Measurements from ENCODE around the gene SEC61A1.

The SEC61A1 gene

DNA sequence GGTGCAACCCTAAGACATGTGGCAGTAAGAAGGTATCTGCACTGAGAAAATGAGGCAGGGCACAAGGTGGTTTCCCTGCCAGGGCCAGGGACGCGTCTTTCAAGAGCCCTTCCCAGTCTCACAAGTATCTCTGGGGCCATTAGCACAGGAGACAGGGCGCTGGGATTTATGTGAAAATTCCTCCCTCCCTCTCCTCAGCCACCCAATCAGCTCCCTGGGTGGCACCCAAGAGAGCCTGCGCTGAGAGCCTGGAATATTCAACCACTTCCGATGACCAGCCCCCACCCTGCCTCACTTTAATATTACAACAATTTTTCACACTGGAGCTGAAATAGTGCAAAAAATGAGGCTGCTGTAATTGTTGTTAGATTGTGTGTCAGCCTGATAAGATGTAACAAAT, 26.1 kb downstream of the SEC61A1 start:
- DNase-seq: no peak

DNA sequence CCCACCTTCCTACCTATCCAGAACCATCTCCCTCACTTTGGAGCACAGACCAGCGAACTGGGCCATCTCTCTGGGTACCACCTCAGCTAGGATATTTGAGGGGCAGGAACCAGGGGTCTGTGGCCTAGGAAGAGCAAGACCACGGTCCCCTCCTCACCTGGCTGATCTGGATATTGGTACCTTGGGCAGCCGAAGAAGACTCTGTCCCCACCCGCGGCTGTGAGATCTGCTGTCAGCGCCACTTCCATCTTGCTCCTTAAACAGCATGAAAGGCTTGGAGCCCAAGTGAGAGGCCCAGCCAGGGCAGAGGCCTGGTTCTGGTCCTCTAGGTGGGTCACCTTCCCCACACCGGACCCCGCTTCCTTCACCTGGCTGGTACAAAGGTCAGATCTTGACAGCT, 26.6 kb downstream of the SEC61A1 start:
- no peak for DNase-seq

DNA sequence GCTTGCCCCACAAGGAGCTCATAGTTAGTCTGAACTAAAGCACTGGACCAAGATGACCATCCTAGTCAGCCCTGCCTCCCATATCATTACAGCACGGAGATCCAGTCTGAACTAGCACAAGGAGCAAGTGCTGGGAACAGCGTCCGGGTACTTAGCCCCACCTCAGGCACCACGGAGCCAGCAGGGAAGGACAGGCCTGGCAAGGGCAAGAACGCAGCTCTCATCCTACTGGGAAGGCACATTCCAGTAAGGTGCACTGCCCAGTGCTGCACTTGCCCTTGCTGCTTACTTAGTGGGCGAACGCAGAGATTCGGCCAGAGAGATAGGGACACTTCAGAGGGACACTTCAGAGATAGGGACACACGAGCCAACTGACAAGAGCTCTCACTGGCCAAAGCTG, 27.6 kb downstream of the SEC61A1 start:
- no peak for DNase-seq

DNA sequence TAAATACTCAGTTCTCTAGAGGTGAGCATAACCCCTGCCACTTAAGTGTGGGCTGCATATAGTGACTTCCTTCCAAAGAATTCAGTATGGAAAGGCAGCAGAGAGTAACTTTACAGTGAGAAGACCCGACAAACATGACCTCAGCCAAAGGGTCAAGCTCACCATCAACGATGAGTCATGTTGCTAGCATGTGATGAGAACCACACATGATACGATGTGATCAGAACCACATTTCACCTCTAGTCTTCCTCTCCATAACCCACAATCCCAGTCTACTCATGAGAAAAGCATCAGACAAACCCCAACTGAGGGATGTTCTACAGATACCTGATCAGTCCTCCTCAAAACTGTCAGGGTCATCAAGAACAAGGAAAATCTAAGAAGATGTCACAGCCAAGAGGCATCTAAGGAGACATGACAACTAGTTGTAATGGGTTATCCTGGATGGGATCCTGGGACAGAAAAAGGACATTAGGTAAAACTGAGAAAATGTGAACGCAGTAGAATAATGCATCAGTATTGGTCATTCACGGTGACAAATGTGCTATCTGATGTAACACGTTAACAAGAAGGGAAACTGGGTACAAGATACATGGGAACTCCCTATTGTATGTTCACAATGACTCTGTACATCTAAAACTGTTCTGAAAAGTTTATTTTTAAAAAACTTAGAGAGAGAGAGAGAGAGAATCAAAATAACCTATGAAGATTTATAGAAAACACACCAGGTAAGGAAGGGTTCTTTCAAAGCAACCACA, 28.3 kb downstream of the SEC61A1 start:
- no peak for DNase-seq

DNA sequence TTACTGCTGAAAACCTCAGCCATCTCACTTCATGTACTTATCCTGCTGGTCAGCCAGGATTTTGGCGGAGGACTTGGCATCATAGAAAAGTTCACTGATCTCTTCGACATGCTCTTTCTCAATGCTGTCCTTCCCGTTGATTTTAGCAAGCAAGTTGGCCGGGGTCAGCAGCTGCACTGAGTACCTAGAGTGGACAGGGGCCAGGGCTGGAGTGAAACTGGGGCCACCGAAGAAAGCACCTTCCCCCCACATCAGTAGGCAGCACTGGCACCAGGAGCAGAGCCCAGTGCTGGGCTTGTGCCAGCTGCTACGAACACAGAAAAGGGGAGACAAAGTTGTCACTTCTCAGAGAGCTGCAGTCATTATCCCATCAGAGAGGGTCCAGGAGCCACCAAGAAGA, 29.0 kb downstream of the SEC61A1 start:
- DNase-seq: no peak

DNA sequence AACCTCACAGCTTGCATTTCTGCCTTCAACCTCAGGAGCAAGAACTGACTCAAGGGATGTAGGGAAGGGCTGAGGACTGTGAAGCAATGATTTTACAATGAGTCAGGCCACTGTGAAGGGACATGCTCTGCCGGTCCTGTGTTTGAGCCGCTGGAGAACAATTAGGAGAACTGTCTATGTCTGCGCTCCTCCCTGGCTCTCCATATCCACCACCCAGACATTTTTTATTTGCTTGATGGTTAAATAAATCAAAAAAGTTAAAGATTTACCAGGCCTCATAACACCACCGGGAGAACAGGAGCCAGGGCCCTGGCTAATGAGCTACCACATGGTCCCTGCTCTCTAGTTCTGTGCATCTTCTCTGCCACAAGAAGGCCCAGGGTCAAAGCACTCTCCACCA, 29.6 kb downstream of the SEC61A1 start:
- DNase-seq: no peak

DNA sequence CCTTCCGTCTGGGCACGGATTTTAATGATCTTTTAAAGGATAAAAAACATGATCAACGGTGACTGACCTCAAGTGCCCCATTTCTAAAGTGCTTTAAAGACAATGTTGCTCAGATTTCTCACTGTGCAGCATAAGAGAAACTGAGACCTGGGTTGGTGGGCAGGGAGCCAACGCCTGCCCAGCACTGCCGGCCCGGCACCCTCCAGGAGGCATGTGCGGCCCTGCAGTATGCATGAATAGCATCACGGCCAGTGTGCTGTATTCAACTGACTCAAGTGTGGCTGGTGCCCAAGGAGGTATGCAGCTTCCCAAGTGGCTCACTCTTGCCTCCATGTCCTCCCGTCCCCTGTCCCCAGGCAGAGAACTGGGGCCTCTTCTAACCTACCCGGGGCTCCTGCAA, 30.3 kb downstream of the SEC61A1 start:
- DNase-seq: no peak

DNA sequence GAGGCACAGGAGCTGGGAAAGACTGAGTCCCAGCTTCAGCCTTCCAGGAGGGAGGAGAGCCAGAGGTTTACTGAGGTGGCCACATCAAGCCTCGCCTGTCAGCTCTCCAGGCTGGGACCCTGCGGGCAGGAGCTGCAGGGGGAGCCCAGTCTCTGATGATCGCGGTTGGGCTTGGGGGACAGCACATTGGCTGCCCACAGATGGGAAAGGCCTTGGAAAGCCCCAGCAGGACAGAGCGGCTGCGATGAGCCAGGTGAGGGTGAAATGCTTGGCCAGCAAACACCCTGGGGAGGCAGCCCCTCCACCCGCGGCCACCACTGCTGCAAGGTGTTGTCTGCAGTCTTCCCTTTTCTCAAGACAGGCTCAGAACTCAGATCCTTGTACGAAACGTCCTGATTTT, 31.2 kb downstream of the SEC61A1 start:
- no peak for DNase-seq

DNA sequence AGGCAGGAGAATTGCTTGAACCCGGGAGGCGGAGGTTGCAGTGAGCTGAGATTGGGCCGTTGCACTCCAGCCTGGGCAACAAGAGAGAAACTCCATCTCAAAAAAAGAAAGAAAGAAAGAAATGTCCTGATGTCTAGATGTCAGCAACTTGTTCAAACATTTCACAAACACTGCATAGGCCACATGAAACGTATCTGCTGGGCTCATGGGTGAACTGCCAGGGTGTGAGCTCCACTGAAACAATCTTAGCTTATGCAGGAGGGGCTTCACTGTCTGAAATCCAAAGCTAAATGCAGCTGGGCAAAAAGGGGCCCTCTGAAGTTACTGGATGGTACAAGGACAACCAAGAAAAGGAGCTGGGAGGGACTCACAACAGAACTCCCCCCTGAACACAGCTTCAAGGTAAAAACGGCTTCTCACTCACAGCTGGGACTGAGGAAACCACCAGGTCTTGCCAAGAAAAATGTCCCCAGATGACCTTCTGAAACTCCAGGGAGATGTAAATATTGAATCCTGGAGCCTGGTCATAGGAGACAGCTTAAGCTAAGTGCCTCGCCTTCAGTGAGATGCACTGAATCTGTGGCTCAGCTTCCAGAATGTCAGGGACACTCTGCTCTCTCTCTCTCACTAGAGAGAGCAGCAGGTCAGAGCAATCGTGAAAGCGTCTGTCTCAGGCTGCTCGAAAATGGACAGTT, 31.9 kb downstream of the SEC61A1 start:
- DNase-seq: no peak

DNA sequence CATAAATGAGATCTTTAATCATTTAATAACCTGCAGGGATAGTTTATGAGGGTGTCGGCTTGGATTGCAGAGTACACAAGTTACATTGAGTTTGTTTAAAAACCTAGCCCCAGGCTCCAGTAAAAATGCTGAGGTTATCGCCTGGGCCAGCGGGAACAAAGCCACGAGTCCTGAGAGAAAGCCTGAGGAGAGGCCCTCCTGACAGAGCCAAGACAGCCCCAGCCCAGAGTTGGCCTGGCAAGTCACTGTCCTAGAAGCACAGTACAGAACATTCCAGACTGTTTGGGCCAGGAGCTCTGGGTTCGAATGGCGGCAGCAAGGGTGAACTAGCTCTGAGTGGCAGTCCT, 32.4 kb downstream of the SEC61A1 start:
- no peak for DNase-seq

DNA sequence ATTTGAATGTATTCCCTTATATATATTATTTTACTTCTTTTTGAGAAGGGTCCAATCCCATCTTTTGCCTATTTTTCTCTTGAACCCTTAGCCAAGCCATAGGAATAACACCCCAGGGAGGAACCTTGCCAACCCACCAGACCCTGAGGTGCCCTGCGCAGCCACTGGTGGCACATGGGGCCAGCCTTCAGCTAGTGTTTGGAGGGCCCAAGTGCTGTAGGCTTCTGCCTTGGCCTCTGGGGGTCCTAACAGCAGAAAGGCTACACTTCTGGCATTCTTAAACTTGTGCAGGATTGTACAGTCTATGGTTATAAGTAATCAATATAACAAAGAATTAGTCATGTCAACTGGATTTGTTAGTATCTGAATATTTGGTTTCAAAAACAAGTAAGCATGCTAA, 36.9 kb downstream of the SEC61A1 start:
- DNase-seq: no peak

DNA sequence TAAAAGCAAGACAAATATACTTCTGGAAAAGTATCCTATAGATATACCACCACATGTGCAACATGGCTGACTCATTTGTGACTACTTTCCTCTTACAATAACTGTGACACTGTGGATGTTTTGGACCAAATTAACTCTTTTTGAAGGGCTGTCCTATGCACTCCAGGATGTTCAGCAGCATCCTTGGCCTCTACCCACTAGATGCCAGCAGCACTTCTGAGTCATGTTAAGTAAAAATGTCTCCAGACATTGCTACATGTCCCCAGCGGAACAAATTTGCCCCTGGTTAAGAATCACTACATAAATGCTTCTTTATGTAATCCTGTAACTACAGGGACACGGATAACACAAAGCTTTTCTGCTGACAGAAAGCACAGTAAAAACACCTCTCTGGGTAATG, 39.3 kb downstream of the SEC61A1 start:
- DNase-seq: no peak

DNA sequence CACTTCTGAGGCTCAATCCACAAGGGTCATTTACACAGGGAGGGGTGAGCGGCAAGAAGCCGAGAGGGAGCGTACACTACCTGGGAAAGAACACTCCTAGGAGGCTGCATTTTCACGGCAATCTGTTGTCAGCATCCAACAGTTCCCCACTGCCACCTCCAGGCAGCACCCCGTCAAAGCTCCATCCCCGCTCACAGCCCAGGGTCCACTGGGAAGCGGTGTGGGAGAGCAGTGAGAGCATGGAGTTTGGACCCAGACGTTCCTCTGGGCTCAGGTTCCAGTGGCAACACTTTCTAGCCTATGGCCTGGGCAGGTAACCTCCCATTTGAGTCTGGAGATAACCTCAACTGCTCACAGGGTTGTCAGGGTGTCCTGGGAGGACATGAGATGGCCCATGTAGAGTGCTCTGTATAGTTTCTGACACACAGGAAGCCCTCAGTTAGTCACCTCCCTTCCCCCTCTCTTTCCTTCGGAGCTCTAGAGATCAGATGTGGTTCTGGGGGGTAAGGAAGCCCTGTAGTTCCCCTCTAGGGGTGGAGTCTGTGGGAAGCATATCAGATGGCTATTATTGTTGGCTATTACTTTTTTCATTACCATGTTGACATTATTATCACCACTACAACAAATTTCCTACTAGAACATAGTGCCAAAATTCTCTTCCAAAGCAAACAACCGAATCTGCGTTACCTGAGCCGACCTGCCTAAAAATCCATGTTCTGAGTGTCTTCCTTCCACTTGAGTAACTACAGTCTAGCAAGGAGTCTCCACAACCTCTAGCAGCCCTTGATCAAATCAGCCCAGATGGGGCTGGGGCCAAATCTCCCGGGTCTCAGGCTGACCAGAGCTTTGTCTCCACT, 42.3 kb downstream of the SEC61A1 start:
- DNase-seq: no peak

DNA sequence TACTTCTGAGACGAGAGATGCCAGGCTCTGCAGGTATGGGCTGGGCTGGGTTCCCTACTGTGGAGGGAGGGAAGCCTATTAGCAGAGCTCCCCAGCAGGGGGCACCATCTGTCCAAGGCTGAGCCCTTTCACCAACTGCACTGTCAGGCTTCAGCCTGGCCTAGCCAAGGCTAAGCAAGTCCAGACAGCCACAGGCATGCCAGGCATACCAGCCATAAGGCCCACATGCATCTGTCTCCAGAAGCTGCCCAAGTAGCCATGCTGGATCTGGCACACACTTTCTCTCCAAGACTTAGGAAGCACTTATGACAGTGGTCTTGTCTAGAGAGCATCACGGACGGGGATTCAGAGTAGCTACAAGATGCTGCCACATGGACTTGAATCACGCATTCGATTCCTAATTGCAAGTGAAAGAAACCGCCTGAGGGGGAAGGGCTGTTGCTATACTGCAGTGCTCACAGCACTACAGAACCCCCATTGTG, 43.0 kb downstream of the SEC61A1 start:
- peak; percentile 69 to 96 for DNase-seq

DNA sequence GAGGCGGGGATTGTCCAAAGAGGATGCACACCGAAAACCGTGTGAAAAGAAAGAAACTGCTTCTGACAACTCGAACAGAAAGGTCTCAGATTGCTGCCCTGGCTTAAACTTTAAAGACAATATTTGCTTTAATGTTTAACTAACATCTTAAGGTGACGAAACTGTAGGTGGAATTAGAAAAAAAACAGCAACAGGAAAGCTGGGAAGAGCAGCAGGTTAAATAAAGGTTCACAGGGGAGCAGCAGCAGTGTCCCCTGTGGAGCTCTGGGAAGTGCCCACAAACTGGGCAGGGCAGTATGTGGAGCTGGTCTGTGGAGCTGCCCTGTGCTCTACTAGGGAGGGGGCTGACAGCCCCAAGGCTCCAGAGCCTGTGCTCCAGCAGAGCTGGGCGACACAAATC, 46.0 kb downstream of the SEC61A1 start:
- DNase-seq: no peak

DNA sequence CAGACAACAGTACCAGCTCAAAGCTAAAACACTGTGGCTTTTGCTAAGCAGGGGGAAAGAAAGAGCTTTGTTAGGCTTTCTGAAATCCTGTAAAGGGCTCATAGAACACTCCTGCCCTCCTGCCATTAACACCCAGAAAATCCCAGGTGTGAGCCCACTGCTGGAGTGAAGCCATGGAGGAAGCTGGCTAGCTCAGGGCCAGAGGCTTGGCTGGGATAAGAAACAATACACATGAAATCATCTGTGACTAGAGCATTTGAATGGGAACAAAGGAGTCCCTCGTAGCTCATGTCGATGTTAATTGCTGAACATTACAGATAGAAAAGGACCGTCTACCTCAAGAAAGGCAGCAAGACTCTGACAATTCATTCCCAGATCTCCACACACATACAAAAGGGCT, 47.9 kb downstream of the SEC61A1 start:
- no peak for DNase-seq

DNA sequence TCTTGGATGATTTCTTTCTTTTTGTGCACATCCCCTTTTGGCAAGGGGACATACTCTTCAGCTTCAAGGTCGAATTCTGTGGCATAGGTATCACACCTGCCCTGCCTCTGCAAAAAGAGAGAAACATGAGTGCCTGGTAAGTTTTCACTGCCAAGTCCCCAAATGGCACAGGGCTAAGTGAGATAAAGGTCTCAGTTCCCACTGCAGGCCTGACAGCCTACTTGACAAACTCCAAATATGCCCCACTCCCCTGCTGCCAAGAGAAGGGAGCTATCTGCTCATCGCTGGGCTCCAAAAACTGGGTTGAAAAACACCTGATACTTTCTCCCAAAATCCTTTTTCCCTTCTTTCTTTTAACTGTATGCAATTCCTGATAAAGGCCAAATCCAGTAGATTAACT, 48.4 kb downstream of the SEC61A1 start:
- DNase-seq: no peak

DNA sequence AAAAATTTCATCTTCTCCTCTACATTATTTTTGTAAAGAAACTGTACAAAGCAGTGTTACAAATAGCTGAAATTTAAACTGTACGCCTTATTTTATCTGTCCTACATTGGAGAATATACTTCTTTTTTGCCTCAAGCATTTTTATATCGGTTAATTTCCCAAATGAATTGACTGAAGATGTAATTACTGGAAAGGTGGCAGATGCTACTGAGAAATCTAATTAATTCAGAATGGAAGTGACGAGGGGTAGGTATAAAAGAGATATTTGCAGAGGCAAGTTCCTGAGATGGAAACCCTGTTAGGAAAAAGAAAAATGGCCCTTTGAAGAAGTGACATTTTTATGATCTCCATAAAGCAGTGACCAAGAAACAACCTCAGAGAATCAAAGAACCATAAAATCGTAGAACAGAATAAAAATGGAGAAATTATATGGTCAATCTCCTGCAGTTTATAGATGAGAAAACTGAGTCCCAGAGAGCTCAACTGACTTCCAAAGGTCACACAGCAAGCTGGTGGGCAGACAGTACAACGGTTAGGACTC, 51.0 kb downstream of the SEC61A1 start:
- no peak for DNase-seq

DNA sequence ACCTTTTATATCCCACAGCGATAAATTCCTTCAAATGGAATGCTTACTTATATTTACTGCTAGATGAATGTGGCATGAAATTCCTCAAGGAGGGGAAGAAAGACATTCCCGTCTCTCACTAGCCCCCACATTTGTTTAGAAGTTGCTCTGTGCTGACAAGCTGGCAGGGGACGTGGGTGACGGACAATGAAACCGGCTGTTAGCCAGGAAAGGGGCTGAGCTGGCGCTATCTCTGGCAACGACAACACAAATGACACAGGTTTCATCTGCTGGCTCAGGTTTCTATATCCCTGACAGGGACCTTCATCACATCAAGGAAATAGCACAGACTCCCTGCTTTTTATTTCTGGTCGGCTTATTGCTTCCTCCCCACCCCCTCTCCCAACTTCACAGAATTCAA, 55.6 kb downstream of the SEC61A1 start:
- no peak for DNase-seq

DNA sequence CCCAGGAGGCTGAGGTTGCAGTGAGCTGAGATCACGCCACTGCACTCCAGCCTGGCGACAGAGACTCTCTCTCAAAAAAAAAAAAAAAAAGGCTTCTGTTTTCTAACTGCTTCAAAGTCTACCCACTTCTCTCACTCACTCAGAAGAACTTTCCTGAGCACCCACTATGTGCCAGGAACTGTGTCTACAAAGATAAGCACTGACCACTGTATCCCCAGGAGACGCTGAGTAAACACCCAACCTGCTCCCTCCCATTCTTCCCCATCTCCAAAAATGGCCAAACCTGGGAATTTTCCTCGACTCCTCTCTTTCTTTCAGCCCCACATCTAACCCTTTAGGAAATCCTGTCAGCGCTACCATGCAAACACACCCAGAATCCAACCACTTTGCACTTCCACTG, 58.9 kb downstream of the SEC61A1 start:
- no peak for DNase-seq

DNA sequence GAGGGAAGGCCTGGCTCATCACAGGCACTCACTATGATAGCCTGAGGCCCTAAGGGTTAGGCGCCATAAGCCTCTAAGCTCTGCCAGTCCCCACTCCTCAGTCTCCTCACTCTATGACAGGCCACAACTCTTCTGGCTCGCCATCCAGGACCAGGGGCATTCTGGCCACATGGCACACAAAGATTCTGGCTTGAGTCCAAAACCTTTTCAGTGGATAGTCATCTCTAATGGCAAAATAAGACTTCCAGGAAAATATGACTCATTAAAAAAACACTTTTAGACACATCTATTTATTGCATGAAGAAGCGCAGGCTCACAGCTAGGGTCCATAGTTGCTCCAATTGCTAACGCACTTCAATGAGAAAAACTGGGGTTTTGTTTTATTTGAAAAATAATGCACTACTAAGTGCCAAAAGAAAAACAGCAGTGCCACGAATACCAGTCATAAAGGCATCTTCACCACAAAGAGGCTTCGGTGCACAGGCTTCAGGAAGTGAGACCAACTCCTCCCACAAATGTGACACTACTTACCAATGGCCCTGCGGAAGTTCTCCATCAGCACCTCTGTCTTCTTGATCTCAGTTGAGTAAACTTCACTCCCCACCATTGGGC, 60.2 kb downstream of the SEC61A1 start:
- peak in 1 of 2 experiments; percentile 78 for DNase-seq

DNA sequence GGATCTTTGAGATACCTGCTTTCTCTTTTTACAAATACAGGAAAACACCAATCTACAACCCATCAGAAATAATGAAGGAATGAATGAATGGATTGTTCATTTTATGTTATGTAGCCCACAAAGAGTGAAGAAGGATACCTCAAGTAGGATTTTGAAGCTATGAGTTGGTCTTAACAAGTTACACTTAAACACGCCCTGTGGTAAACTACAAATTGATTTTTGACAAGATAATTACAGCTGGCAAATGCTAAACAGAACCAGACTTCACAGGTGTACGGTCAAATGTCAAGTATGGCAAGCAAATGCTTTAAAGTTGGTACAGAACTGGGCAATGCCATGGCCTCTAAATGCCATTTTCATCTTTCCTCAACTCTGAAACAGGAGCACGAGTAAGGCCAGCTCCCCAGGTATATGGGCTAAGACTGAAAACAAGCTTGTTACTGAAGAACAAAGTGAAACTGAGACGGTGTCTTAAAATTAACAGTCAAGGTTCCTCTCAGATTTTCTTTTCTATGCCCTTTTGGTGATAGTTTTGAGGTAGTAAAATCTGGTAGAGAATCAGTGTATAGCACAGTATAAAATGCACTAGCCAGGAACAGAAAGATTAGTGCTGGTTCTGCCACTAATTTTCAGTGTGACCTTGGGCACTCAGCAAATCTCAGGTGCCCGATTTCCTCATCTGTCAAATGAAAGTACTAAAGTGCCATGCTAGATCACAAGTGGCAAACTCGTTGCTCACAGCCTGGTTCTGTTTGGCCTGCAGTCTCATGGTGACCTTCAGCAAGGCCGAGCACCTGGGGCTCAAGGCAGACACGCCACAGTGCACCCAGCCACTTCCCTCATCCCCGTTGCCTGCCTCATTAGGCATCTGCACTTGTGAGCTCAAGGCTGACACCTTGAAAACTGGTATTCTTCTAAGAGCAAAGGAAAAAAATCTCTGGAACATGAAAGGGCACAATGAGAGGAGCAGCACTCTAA, 61.9 kb downstream of the SEC61A1 start:
- no peak for DNase-seq

Measured in NCI-H446 (cell line).